ENCODE data around the gene PTPRK. TPM values are rescaled to one million over a fixed set of nuclear protein-coding genes. Genes with fewer than 3 reads are reported as not detected.

PTPRK gene
- total RNA-seq, 4 donors from 2014 or later = 20.0 to 64.2 (median 36.6) TPM

DNA sequence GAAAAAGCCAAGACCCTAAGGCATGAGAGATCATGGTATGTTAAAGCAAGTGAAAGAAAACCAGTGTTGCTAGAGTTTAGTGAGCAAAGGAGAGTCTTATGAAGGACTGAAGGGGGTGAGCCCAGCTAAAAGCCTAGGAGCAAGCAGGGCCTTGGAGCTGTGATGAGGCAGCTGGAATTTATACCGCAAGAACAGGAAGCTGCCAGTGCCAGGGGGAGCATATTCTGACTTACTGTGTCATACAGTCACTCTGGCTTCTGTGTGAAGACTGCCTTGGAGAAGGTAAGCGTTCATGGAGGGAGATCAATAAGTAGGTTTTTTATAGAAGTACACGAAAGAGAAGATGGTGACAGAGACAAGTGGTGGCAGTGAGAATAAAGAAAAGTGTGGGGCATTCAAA, 310.6 kb downstream of the PTPRK start:
- no peak overlapping the region for H3K27ac ChIP-seq
- no peak overlapping the region for H3K4me3 ChIP-seq
- no peaks in the 10 kb centered on the region for H3K27me3 ChIP-seq
- H3K9me3 ChIP-seq = no peaks in the 10 kb centered on the region
- intact Hi-C loops (cut with DNase I; ENCODE audit: low total_unique reads) = no loop called here
- no peaks in the 10 kb centered on the region for H3K36me3 ChIP-seq
- no peak for TF ChIP-seq POLR2A (IDR thresholded peaks at IDR 0.05)
- TF ChIP-seq, protein P1, sequence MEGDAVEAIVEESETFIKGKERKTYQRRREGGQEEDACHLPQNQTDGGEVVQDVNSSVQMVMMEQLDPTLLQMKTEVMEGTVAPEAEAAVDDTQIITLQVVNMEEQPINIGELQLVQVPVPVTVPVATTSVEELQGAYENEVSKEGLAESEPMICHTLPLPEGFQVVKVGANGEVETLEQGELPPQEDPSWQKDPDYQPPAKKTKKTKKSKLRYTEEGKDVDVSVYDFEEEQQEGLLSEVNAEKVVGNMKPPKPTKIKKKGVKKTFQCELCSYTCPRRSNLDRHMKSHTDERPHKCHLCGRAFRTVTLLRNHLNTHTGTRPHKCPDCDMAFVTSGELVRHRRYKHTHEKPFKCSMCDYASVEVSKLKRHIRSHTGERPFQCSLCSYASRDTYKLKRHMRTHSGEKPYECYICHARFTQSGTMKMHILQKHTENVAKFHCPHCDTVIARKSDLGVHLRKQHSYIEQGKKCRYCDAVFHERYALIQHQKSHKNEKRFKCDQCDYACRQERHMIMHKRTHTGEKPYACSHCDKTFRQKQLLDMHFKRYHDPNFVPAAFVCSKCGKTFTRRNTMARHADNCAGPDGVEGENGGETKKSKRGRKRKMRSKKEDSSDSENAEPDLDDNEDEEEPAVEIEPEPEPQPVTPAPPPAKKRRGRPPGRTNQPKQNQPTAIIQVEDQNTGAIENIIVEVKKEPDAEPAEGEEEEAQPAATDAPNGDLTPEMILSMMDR (IDR thresholded peaks at IDR 0.05) = no peak
- H3K4me1 ChIP-seq = no peaks in the 10 kb centered on the region
- no peak for DNase-seq

DNA sequence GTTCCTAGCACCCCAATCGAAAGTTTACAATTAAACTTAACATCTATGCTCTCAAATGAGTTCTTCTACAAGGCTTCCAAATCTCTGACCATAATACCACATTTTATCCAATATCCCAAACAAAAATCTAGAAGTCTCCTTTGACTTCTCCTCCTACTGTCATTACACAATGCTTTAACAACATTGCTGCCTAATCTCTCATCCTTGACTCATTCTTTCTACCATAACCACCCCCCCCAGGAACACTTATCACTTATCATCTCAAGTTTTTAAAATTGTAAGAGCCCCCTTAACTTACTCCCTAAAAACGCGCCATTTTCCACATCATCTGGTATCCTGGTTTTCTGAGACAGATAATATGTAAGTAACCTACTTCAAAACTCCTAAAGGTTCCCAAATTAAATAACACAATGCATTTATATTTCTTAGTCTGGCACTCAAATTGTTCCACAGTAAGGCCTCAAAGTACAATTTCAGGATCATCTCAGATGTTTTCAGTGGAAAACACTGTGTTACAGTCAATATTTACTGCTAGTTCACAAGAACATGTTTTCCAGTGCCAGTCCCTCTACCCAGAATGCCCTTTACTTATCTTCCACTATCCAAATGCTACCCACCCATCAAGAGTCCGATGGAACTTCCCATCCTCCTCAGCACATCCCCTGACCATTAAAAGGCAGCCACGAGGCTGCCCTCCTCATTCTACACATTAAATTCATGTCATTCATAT, 311.4 kb downstream of the PTPRK start:
- H3K36me3 ChIP-seq = no peaks in the 10 kb centered on the region
- no peak for DNase-seq
- H3K4me3 ChIP-seq = no peak overlapping the region
- no peaks in the 10 kb centered on the region for H3K27me3 ChIP-seq
- H3K4me1 ChIP-seq = no peaks in the 10 kb centered on the region
- TF ChIP-seq, protein P1 (IDR thresholded peaks at IDR 0.05) = no peak
- no peak for TF ChIP-seq POLR2A (IDR thresholded peaks at IDR 0.05)
- intact Hi-C loops (cut with DNase I; ENCODE audit: low total_unique reads) = no loop called here
- H3K27ac ChIP-seq = no peak overlapping the region
- no peaks in the 10 kb centered on the region for H3K9me3 ChIP-seq

DNA sequence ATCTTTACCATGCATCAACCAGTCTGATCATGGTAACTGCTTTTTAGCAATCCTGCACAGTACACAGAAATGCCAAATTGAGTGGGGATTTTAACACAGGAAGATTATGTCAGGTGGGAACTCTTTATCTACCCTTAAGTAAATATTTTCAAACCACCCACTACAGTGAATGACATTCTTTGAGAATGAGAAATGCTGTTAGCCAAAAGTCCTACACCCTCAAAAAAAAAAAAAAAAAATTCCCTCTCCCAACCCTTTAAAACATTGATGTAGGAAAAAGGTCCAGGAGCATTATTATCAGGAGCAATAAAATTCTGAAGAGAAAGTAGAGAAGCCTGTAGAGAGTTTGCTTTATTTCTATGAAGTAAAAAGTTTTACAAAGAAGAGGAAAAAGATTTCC, 312.3 kb downstream of the PTPRK start:
- no peaks in the 10 kb centered on the region for H3K4me1 ChIP-seq
- intact Hi-C loops (cut with DNase I; ENCODE audit: low total_unique reads) = no loop called here
- no peak for DNase-seq

DNA sequence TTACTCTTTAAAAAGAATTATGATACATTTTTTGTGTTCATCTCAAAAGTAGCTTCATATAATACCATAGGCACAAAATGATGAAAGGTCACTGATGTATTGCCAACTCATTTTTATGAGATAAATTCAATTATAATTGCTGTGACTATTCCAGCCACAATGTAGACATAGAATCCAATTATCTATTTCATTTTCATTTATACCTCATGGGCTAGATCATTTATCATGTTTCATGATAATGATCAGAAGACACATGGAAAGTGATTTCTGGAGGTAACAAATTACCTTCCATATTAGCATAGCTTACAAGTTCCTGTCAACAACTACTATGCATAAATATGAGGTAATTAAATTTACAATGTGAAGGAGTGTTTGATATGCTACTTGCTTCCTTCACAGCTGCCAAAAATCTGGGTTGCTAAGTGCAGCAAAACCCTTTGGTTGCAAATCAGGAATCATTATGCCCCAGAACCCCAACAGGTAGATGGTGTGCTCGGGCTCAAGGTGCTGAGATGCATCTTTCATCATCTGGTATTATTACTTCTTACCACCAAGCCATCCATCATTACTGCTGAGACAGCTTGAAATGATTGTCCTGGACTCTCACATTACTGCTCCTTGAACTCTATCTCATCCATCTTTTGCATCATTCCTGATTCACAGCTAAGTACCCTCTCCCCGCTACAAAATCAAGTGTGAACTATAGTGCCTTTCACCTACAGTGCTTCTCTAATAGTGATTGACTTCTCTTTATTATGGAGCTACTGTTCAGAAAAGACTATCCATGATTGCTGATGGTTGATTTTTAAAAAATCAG, 313.6 kb downstream of the PTPRK start:
- H3K27me3 ChIP-seq = no peaks in the 10 kb centered on the region
- TF ChIP-seq POLR2A (IDR thresholded peaks at IDR 0.05) = no peak
- TF ChIP-seq, protein P1 (IDR thresholded peaks at IDR 0.05) = no peak
- DNase-seq = no peak
- H3K36me3 ChIP-seq = no peaks in the 10 kb centered on the region
- no peaks in the 10 kb centered on the region for H3K4me1 ChIP-seq
- no peak overlapping the region for H3K4me3 ChIP-seq
- no peaks in the 10 kb centered on the region for H3K9me3 ChIP-seq
- intact Hi-C loops (cut with DNase I; ENCODE audit: low total_unique reads) = no loop called here
- H3K27ac ChIP-seq = no peak overlapping the region

More for the DNA sequence above, 312.3 kb downstream of the PTPRK start:
- H3K4me3 ChIP-seq = no peak overlapping the region
- no peaks in the 10 kb centered on the region for H3K9me3 ChIP-seq
- H3K36me3 ChIP-seq = no peaks in the 10 kb centered on the region
- H3K27me3 ChIP-seq = no peaks in the 10 kb centered on the region
- TF ChIP-seq POLR2A (IDR thresholded peaks at IDR 0.05) = no peak
- TF ChIP-seq, protein P1 (IDR thresholded peaks at IDR 0.05) = no peak
- H3K27ac ChIP-seq = no peak overlapping the region

DNA sequence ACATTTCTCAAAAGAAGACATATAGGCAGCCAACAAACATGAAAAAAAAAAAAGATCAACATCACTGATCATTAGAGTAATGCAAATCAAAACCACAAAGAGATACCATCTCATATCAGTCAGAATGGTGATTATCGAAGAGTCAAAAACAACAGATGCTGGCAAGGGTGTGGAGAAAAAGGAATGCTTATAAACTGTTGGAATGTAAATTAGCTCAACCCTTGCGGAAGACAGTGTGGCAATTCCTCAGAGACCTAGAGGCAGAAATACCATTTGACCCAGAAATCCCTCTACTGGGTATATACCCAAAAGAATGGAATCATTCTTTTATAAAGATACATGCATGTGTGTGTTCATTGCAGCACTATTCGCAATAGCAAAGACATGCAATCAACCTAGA, 315.8 kb downstream of the PTPRK start:
- no peak for DNase-seq
- Histone ChIP-seq H3K9me3 (no peaks in the 10 kb centered on the region), H3K27me3 (no peaks in the 10 kb centered on the region), H3K27ac (no peak overlapping the region), H3K4me1 (no peaks in the 10 kb centered on the region), H3K36me3 (no peaks in the 10 kb centered on the region), H3K4me3 (no peak overlapping the region)
- TF ChIP-seq, protein P1 (IDR thresholded peaks at IDR 0.05) = no peak
- no peak for TF ChIP-seq POLR2A (IDR thresholded peaks at IDR 0.05)
- intact Hi-C loops (cut with DNase I; ENCODE audit: low total_unique reads) = no loop called here
